Stimulated activated CD4-positive, alpha-beta T cell treated with anti-CD3 and anti-CD28 coated beads, Interleukin-2, amount 100 ng/mL, for 4 hours (primary cell): Measurements from ENCODE around the gene ORM1.

Experiments used
- DNase-seq: peaks from one replicate; pipeline ENCODE4 v3.0.0-alpha.2; 2020; ENCODE audit warnings: low read depth

Gene ORM1

DNA sequence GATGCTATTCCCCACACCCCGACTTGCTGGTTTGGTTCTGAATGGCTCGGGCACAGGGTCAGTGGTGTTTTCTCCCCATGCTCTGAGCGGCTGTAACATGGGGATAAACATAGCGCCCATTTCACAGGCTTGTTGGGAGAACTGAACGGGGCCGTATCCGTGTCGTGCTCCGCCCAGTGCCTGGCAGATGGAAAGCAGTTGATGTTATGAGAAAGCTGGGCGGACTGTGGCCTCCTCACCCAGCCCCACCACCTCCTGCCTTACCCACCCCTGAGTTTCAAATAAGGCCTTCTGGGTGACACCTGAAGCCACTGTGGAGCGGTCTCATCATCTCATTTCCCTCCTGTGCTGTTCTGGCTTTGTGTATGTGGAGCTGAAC is 21.3 kb downstream of the ORM1 start:
- DNase-seq: no peak

GRCh38 chr9:114344692-114345091 is 21.8 kb downstream of the ORM1 start:
- DNase-seq: no peak

GRCh38 chr9:114345493-114346065 is 22.7 kb downstream of the ORM1 start:
- no peak for DNase-seq

DNA sequence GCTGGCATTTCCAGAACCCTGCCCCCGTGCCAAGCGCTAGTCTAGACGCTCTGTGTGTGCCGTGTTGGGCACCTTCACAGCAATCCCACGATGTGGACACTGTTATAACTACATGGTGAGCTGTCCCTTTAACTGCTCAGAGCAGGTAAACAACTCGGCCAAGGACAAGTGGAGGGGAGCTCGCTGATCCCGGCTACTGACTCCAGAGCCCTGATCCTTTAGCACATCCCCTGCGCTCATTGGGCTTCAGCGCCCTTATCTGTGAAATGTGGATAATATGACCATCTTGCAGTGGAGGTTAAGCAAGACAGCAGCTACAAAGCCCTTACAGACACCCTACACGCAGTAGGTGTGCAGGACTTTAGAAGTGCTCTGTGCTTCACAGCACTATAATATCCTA is 23.2 kb downstream of the ORM1 start:
- no peak for DNase-seq

DNA sequence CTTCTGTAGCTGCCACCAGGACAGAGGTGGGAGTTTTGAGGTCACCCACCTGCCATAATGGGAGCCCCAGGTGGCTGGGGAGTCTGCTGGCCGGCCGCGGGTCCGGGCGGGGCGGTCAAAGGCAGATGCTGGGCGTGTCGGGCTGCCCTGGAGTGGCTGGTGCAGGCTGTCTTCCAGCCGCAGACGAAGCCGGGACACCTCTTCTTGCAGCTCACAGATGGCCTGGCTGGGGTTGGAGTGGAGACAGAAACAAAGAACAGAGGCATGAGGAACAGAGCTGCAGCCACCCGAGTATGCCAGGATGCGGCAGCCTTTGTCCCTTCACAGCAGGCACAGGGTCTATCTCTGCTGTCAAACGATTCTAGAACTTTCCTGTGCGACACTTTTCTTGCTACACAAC is 24.8 kb downstream of the ORM1 start:
- DNase-seq: no peak

DNA sequence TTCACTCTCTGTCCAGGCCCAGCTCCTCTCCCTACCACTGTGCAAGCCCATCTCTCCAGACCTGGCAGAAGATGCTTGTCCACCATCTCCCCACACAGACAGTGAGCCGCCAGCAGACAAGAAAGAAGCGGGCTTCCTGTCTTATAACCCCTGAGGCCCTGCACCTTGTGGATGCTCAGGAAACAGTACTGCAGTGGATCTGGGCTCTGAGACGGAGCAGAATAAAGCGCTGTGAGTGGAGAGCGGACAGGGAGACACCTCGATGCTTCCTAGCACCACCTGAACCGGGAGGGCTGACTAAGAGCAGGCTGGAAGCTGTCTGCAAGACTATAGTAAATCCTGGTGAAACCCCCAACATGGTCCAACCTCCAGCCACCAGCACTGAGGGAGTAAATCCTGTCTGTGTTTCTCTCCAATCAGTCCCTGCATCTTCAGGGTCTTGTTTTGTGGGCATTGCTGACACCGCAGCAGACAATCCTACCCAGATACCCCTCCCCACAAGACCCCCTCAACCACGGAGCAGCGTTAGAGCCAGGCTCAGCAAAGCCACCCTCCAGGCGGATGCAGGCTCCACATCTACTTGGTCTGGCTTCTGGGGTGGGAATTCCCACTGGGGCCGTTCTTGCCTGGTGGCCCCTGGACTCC is 25.5 kb downstream of the ORM1 start:
- no peak for DNase-seq

GRCh38 chr9:114348906-114349482 is 26.1 kb downstream of the ORM1 start:
- peak; percentile 69 for DNase-seq

DNA sequence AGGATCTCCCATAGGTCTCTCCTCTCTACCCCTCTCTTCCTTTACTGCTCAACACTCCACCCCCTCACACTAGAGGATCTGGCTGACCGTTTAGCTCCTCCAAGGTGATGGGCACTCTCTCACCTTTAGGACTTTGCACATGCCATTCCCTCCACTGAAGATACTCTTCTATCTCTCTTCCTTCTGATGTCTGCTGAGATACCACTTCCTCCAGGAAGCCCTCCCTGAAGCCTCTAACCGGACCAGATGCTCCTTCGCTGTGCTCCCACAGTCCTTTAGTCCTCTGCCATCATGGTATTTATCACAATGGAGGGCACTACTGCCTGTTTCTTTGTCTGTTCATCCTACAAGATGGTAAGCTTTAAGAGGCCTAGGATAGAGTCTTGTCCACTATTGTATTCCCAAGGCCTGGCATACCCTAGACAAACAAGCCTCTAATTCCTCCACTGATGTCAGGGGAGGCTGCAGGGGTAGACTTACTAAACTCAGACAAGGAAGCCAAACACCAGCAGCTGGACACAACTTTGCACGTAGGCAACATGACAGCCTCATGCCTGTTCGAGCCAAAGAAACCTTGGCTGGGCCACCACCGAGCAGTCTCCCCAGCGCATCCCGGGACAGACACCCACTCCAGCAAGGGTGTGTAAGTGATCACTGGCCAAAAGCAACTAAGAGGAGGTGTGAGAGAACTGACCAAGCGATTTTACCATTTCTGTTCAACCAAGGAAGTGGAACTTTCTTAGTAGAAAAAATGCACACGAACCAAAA is 27.0 kb downstream of the ORM1 start:
- DNase-seq: no peak

DNA sequence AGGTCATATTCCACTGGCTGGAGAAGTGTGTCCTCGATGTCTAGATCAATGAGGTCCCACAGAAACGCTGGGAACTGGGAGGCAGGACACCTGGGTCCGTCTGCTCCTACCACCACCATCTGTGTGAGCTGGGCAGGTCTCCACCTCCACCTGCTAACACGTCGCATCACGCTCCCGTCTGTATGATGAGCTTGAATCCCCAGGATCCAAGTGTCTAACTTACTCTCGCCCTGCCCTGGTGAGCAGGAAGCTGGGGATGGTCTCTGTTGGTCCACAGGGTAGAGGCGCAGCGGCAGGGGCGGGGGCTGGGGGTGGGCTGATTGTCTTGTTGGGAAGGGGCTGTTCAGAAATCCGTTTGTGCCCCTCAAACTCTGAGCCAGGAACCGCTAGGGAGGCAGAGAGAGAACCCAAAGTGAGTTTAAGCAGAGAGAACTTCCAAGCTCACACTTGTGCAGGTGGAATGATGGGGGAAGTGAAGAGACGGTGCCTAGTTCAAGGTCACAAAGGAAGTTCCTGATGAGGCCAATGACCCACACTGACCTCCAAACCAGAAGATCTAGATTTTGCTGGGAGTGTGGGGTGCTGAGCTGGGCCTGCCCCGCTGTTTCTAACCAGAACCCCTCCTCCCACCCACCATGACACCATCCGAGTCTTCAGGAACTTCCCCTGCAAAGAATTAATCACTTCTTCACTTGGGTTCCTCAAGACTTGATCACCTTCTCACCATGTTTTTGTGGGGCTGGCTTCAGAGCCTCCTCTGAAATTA is 27.9 kb downstream of the ORM1 start:
- no peak for DNase-seq

- DNase-seq: no peak
Measured at GRCh38 chr9:114351932-114352331, 29.0 kb downstream of the ORM1 start.

- DNase-seq: no peak
Measured at GRCh38 chr9:114355821-114356220, 32.9 kb downstream of the ORM1 start.

DNA sequence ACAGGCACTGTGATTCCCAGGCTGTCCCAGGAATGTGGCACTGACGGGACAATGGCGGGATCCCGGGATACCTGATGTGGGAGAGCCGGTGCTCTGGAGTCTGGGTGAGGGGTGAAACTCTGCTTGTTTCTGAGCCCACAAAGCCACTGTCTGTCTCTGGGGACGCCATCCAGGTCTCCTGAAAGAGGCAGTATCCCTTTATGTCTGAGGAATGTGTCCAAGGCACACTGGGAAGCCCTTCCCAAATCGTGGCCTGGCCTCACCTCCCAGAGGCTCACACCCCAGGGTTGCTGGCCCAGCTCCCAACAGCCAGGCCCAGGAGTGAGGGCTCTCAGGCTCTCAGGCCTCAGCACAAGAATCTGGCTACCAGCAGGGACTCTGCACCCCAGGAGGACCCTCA is 33.9 kb downstream of the ORM1 start:
- no peak for DNase-seq

DNA sequence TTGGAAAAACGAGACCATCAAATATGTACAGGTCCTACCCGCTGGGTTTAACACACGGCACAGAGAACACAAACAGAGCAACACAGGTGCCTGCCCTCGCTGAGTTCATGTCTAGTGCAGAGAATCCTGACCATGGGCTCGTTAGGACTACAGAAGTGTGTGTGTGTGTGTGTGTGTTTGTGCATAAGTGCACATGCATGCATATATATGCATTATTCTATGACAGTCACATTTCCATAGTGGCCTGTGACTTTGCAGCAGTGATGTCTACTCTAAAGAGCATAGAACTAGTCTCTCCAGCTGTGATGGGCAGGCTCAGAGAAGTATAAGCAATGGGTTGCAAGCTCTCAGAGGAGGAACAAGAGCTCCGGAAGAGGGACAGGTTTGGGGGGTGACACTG is 34.5 kb downstream of the ORM1 start:
- no peak for DNase-seq

- no peak for DNase-seq
Measured at GRCh38 chr9:114357911-114358328, 35.0 kb downstream of the ORM1 start.

- DNase-seq: no peak
Measured at GRCh38 chr9:114359801-114360200, 36.9 kb downstream of the ORM1 start.

DNA sequence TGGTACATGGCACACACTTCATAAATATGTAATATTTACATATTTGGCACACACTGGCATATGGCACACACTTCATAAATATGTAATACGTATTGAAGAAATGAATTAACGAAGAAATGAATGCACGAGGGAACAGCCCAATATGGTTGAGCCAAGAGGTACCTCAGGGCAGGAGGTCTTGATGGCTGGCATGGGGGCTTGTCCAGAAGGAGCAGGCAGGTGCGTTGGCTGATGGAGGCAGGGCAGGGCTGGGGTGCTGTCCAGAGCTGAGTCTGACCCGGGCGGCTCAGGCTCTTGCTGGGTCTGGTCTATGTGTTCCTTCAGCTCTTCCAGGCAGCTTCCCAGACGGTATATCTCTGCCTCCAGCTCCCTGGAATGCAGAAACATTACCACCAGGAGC is 38.6 kb downstream of the ORM1 start:
- DNase-seq: no peak

DNA sequence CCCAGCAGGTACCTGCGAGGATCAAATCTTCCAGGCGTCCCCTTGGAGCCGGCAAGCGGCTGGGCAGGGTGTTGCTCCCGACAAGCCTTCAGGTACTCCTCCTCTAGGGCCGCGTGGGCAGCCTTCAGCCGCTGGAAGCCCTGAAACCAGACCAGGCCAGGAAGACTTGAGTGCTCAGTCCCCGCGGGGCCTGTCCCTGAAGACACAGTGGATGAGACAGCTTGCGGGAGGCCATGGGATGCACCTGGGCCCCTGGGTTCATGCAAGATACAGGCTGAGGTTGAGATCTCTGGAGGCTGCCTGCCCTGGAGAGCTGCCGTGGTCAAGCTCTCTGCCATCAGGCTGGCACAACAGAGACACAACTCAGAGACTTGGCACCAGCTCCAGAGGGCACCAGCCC is 39.5 kb downstream of the ORM1 start:
- DNase-seq: no peak

DNA sequence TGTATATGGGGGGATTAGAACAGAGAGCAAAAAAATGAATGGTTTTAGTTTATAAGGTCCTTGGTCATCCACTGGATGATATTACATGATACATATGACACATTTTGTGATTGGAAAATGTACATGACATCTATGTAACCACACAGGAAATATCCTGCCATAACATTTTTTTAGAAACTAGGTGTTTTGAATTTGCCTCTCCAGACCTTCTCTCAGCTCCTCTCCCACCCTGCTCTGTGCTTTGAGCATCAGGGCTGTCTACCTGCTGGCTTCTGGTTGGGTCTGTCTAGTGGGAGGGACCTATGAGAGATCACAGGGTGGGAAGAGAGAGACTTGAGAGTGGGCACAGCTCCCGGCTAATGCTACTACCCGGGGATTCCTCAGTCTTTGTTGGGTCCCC is 40.5 kb downstream of the ORM1 start:
- no peak for DNase-seq

- DNase-seq: no peak
Measured at GRCh38 chr9:114364134-114365041, 41.5 kb downstream of the ORM1 start.

GRCh38 chr9:114365194-114365593 is 42.3 kb downstream of the ORM1 start:
- no peak for DNase-seq
